GM19324 (cell line): ENCODE results near the gene UNC80.

Experiments used
- ATAC-seq: cut with Tn5 transposase; IDR thresholded peaks from one replicate; pipeline ENCODE4 v1.9.1; 2021; ENCODE audit warnings: mild to moderate bottlenecking, moderate library complexity; ENCODE audit not compliant: unreplicated experiment, low FRiP score

UNC80 gene

GRCh38 chr2:209960676-209961630 is 189.3 kb downstream of the UNC80 start:
- peak; percentile 87 for ATAC-seq

GRCh38 chr2:209965723-209966122 is 194.1 kb downstream of the UNC80 start:
- no peak for ATAC-seq

DNA sequence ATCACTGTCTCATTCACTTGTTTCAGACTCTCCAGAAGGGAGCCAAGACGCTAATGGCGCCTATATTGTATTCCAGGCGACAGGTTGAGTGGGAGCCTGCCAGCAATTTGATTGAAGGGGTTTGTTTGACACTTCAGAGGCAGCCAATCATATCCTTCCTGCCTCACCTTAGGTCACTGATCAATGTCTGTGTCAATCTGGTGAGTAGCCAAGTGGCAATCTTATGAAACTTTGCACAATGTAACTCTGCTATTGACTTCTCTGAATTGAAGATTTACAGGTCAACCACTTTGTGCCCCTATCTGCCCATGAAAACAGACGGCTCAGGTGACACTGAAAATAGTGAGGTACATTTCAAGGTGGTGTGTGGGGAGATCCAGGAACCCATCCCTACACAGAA is 198.1 kb downstream of the UNC80 start:
- ATAC-seq, result no peak

- ATAC-seq, result no peak
Observed at GRCh38 chr2:209970271-209970670, 198.6 kb downstream of the UNC80 start.

DNA sequence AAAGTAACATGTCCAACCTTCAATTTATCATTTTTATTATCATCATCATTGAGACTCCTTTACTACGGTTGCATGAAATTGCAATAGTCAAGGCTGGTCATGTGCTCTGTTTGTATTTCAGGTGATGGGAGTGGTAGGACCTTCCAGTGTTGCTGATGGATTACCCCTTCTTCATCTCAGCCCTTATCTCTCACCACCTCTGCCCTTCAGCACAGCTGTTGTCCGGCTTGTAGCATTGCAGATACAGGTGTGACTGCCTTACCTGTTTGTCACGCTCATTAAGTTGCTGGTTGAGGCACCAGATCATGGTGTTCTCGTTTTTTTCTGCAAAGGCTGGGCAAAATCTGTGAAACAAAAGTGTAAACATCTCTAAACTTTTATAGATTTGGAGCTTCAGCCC is 199.1 kb downstream of the UNC80 start:
- ATAC-seq, result no peak

DNA sequence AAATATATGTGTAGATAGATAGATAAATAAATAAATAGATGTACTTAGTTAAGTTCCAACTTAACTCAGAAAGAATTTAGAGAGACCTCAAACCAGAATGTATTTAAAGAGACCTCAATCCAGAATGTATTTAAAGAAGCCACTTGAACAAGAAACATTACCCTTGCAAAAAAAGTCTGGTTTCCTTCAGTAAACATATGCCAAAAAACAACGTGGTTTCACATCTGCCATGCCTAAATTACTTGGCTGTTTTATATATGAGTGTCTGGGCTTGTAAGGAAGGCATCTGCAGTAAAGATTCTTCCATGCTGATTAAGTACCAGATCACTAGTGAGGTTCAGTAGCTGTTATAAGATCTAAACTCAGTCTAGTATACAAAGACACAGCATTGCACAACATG is 201.7 kb downstream of the UNC80 start:
- no peak for ATAC-seq

GRCh38 chr2:209974576-209974975 is 202.9 kb downstream of the UNC80 start:
- no peak for ATAC-seq

DNA sequence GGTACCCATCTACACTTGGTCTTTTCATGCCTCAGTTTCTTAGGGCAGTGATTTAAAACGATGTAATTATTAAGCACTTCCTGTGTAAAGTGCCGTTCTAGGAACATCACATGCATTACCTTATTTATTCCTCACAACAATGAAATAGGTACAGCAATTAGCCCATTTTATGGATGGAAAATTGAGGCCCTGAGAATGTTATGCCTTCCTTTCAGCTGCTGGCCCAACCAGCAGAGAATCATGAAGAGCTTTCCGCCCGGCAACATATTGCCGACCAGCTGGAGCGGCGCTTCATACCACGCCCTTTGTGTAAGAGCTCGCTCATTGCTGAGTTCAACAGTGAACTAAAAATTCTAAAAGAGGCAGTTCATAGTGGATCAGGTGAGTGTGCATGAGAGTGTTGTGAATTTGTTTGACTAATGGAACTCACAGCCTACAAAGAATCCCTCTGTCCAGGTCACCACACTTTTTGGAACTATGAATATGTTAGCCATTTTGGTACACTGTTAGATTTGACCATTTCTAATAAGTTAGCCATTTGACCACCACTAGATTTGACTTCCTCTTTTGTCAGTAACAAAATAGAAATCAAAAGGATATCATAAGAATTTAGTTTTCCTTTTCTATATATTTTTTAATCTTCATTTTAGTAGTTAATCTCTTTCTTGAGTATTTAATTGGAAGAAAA is 205.2 kb downstream of the UNC80 start:
- ATAC-seq, result peak; percentile 60

- ATAC-seq, result no peak
Observed at GRCh38 chr2:209977386-209978239, 206.0 kb downstream of the UNC80 start.

DNA sequence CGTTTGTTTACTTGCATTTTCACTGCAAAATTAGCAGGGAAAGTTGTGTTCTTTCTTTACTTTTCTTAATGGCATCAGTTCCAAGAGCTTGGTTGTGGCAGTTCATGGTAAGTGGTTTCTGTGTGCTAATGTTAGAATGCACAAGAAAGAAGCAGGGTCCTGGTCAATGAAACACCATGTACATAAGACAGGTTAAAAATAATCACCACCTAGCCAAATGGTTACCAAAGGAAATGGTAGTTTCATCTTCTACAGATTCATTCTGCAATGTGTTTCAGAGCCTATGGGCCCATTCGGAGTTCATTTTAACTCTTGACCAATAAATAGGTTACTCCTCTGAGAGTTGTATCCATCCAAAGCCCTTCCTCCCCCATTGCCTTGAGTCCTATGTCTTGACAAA is 212.7 kb downstream of the UNC80 start:
- ATAC-seq, result no peak

DNA sequence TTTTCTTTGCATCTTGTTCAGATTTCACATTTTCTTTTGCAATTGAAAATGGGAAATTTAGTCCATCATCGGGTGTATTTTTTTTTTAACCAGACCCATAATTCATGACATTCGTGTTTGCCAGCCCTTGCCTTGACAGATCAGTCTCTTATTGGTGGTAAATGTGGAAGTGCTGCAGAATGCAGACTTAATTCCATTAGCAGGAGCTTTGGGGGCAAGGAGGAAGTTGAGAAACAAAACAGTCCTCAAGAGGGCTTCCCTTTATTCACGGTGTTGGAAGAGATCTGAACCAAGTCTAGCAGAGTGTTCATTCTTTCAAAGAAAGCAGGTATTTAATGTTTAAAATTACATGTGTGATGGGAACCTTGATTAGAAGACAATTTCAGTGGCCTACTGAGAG is 214.2 kb downstream of the UNC80 start:
- ATAC-seq, result no peak

GRCh38 chr2:209986415-209986814 is 214.8 kb downstream of the UNC80 start:
- ATAC-seq, result no peak

GRCh38 chr2:209988010-209988409 is 216.4 kb downstream of the UNC80 start:
- no peak for ATAC-seq

GRCh38 chr2:209990838-209991237 is 219.2 kb downstream of the UNC80 start:
- ATAC-seq, result no peak

DNA sequence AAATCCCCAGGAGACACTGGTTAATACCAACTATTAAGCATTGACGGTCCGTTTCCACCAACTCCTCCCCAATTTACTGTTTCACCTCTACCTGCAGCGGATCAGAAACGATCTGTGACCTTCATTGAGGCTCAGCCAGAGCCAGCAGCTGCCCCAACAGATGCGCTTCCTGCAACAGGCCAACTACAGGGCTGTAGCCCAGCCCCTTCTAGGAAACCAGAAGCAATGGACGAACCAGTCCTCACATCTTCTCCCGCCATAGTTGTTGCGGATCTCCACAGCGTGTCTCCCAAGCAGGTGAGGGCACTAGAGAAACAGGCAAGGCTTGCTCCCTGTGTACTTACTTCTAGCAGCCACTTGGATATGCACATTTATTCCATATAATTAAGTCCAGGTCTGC is 222.3 kb downstream of the UNC80 start:
- no peak for ATAC-seq

- ATAC-seq, result no peak
Observed at GRCh38 chr2:209998596-209998995, 227.0 kb downstream of the UNC80 start.

- no peak for ATAC-seq
Observed at GRCh38 chr2:210000464-210001324, 229.1 kb downstream of the UNC80 start.

GRCh38 chr2:210002158-210003157 is 230.8 kb downstream of the UNC80 start, which contains the start of gene RPE:
Gene RPE (plus strand): TSS chr2:210002638. CDS start chr2:210002662, 24 bp downstream.
- peak; percentile 100 for ATAC-seq

GRCh38 chr2:210003359-210003758 is 231.7 kb downstream of the UNC80 start:
- no peak for ATAC-seq
